ENCODE results near the gene RIPPLY2.

Gene RIPPLY2

GRCh38 chr6:83859410-83860358 is 6.5 kb downstream of the RIPPLY2 start, which contains the start of gene CYB5R4:
CYB5R4 (plus strand) TSS chr6:83859689; CDS start chr6:83859783, 94 bp downstream.
- DNase-seq (ENCODE audit: low spot score): peak; percentile 95
- in situ Hi-C loops (cut with MboI; ENCODE audit: low pct_unique_long_range_greater_than_20kb, low sequenced_read_pairs, unreplicated experiment): no loop called here
- TF ChIP-seq, protein P1, sequence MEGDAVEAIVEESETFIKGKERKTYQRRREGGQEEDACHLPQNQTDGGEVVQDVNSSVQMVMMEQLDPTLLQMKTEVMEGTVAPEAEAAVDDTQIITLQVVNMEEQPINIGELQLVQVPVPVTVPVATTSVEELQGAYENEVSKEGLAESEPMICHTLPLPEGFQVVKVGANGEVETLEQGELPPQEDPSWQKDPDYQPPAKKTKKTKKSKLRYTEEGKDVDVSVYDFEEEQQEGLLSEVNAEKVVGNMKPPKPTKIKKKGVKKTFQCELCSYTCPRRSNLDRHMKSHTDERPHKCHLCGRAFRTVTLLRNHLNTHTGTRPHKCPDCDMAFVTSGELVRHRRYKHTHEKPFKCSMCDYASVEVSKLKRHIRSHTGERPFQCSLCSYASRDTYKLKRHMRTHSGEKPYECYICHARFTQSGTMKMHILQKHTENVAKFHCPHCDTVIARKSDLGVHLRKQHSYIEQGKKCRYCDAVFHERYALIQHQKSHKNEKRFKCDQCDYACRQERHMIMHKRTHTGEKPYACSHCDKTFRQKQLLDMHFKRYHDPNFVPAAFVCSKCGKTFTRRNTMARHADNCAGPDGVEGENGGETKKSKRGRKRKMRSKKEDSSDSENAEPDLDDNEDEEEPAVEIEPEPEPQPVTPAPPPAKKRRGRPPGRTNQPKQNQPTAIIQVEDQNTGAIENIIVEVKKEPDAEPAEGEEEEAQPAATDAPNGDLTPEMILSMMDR (IDR thresholded peaks at IDR 0.05; ENCODE audit: extremely low read depth, insufficient read depth, missing control alignments): peak; percentile 33

DNA sequence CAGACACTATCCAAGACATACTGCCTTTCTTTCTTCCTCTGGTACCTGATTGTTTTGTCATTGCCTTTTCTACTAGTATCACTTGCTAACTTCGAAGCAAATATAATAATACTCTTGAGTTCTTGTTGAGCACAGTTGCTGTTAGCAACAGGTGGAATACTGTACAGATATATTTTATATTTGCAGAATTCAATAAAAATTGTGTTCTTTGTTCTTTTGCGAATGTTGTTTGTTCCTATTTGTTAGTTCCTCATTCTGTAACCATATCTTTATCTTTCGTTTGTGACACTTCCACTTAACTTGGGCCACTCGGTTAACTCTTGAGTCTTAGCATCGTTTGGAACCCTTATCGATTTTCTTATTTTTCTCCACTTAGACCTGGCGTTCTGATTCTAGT is 7.2 kb downstream of the RIPPLY2 start:
- in situ Hi-C loops (cut with MboI; ENCODE audit: low pct_unique_long_range_greater_than_20kb, low sequenced_read_pairs, unreplicated experiment): no loop called here
- DNase-seq (ENCODE audit: low spot score): no peak
- TF ChIP-seq, protein P1 (IDR thresholded peaks at IDR 0.05; ENCODE audit: extremely low read depth, insufficient read depth, missing control alignments): no peak

GRCh38 chr6:83860782-83861495 is 7.8 kb downstream of the RIPPLY2 start:
- peak; percentile 12 for DNase-seq (ENCODE audit: low spot score)
- in situ Hi-C loops (cut with MboI; ENCODE audit: low pct_unique_long_range_greater_than_20kb, low sequenced_read_pairs, unreplicated experiment): no loop called here
- TF ChIP-seq, protein P1 (IDR thresholded peaks at IDR 0.05; ENCODE audit: extremely low read depth, insufficient read depth, missing control alignments): no peak

- in situ Hi-C loops (cut with MboI; ENCODE audit: low pct_unique_long_range_greater_than_20kb, low sequenced_read_pairs, unreplicated experiment): no loop called here
- TF ChIP-seq, protein P1 (IDR thresholded peaks at IDR 0.05; ENCODE audit: extremely low read depth, insufficient read depth, missing control alignments): no peak
- no peak for DNase-seq (ENCODE audit: low spot score)
These were observed 9.8 kb downstream of the RIPPLY2 start for GRCh38 chr6:83862776-83863471.

DNA sequence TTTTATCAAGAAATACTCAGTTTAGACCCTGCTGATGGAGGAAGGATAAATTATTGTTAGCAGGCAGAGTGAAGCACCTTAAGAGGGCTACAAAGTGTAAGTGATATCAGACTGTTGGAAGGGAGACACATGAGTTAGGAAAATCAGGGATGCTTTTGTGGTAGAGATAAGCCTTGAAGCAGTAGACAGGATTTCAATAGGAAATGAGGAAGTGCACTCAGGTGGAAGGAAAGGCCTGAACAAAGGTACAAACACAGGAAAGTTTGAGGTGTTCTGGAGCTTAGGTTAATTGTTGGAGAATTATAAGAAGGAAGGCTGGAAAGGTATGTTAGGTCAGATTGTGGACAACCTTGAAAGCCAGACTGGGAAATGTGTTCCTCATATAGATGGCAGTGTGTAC is 13.9 kb downstream of the RIPPLY2 start:
- in situ Hi-C loops (cut with MboI; ENCODE audit: low pct_unique_long_range_greater_than_20kb, low sequenced_read_pairs, unreplicated experiment): no loop called here
- DNase-seq (ENCODE audit: low spot score): no peak

More for the DNA sequence above, 13.9 kb downstream of the RIPPLY2 start:
- TF ChIP-seq, protein P1 (IDR thresholded peaks at IDR 0.05; ENCODE audit: extremely low read depth, insufficient read depth, missing control alignments): no peak

All from GM13977 (cell line).